Adrenal gland (tissue), 12 donors: ENCODE measurements around the gene CIB2. TPM values are rescaled to one million over a fixed set of nuclear protein-coding genes. Genes with fewer than 3 reads are reported as not detected.
A peak's percentile ranks its signal among the peaks of the same experiment; 100 is the strongest.
"Not testable (repeated sequence)": the region's sequence is repeated elsewhere in the genome, so short reads cannot be mapped to it uniquely, and the experiment has no call there.

Source experiments
- DNase-seq, 7 donors: peaks; one replicate each; pipeline ENCODE4 v3.0.0-alpha.2; 2019 to 2020
- H3K27ac ChIP-seq, 5 donors: fragments of 200-600 bp; sonication (generic) in 4 of 5; 1 replicate in 3 of 5; 2 replicates in 2 of 5; pipeline versions ENCODE4 v1.5.1 to v1.8.0; 2016 to 2020; ENCODE audit warnings: mild to moderate bottlenecking in 1 of 5
- H3K27me3 ChIP-seq: fragments of 200-600 bp; 2 replicates; pipeline ENCODE4 v1.8.0; 2021
- H3K36me3 ChIP-seq, 2 donors: fragments of 200-600 bp; replicated peaks in 1 of 2; 1 replicate in 1 of 2; 2 replicates in 1 of 2; pipeline versions ENCODE4 v1.5.1 to v1.8.0; 2018 to 2022
- H3K4me1 ChIP-seq, 2 donors: fragments of 200-600 bp; replicated peaks in 1 of 2; 1 replicate in 1 of 2; 2 replicates in 1 of 2; pipeline versions ENCODE4 v1.5.1 to v1.8.0; 2018 to 2021
- H3K4me3 ChIP-seq, 4 donors: fragments of 200-600 bp; sonication (generic) in 3 of 4; one replicate each; pipeline ENCODE4 v1.5.1; 2016 to 2018
- H3K9me3 ChIP-seq, 3 donors: fragments of 200-600 bp; sonication (generic) in 1 of 3; replicated peaks in 1 of 3; 1 replicate in 2 of 3; 2 replicates in 1 of 3; pipeline versions ENCODE4 v1.5.1 to v1.8.0; 2016 to 2021
- CTCF ChIP-seq, 6 experiments: fragments of 450-650 bp in 4 of 6; fragments of 200-600 bp in 2 of 6; sonication (generic) in 1 of 6; IDR thresholded peaks; 1 replicate in 5 of 6; 2 replicates in 1 of 6; pipeline versions ENCODE4 v1.5.1 to v1.8.0; 2016 to 2021; ENCODE audit warnings: antibody characterized with exemption in 6 of 6, mild to moderate bottlenecking in 2 of 6, moderate library complexity in 1 of 6
- POLR2A ChIP-seq, 2 donors: fragments of 450-650 bp; IDR thresholded peaks; one replicate each; pipeline ENCODE4 v1.6.1; 2017; ENCODE audit warnings: antibody characterized with exemption in 2 of 2, mild to moderate bottlenecking in 2 of 2, moderate library complexity in 1 of 2
- WGBS, 4 donors: extraction: QIAGEN DNeasy Blood & Tissue Kit in 2 of 4; methylation state at CpG; one replicate each; pipeline versions ENCODE4 v1.1.5 to v1.1.7; 2013 to 2017; 5-methylcytosine and 5-hydroxymethylcytosine counted together
- intact Hi-C, 2 donors: fragments of 100-400 bp; cut with DNase I; formaldehyde crosslinking; loops; one replicate each; pipeline versions ENCODE4 v1.14.1 to v1.15.0; 2022 to 2023
- polyA plus RNA-seq, 3 donors: library from polyadenylated mRNA; stranded (reverse); fragments of 200-250 nt in 2 of 3; fragments of 350-450 nt in 1 of 3; fragmentation: Illumina TruSeq in 1 of 3; extraction: RNeasy Lipid Tissue Mini Kit (QIAGEN cat#74804) in 1 of 3; gene quantifications; one replicate each; pipeline ENCODE4 v1.2.3, GENCODE V29; 2013 to 2014
- total RNA-seq, 9 donors: library from RNA; depleted of rRNA in 4 of 9; stranded (reverse); fragments of >200 nt in 4 of 9; fragments of 120-200 nt in 1 of 9; fragmentation: NEBNext Ultra II Directional in 1 of 9; extraction: Animal tissue kit (Norgen Biotek cat#: 25700) in 1 of 9; gene quantifications; one replicate each; pipeline versions ENCODE4 v1.1.0 to v1.2.4, GENCODE V29; 2013 to 2023
- donor health status: healthy with polysubstance abuse.
- donor health status: Bipolar disorder and iron deficiency.
- donor health status: DM: yes; HTN: yes; CAD: no.
- donor health status: DM: no; HTN: no; CAD: no.
- donor health status: DM: no; HTN: no; CAD: no.
- donor health status: DM: yes; HTN: yes; CAD: no.

CIB2 gene
- total and polyA plus RNA-seq, 12 donors, result 4.4 to 37.8 (median 19.7) TPM

DNA sequence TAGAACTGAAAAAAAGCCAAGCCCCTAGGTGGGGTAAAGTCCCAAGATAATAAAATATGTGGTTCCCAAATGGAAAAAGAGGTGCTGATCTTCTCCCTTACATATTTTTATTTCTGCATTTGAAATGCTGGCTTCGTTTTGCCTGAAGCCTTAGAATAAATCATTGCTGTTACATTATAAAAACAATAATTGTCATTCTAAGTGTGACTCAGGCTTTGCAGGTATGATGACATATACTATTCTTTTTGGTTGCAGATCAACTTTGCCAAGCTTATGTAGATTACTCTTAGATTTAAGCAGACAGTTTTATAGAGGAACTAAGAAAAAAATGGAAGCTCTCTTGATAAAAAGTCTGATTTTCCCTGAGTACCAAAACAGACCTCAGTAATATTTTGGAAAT is 25.4 kb upstream of the CIB2 start:
- no peak for DNase-seq
- WGBS, 4 donors, result 38 to 52% (median 45%) methylated on average over 1 of the region's 1 CpG

GRCh38 chr15:78155355-78155939 is 24.2 kb upstream of the CIB2 start:
- Histone ChIP-seq H3K9me3 (no peaks in the 10 kb centered on the region), H3K27me3 (no peaks in the 10 kb centered on the region), H3K4me3 (peak overlapping the region in 1 of 4 donors; percentile 24), H3K27ac (peak overlapping the region; percentile 2 to 78 (median 69)), H3K4me1 (peaks cover 14 to 56% of the 10 kb centered on the region in 2 donors), H3K36me3 (peaks cover 0 to 21% of the 10 kb centered on the region in 2 donors)
- WGBS, 4 donors, result 34 to 56% (median 44%) methylated on average over 4 of the region's 4 CpGs
- intact Hi-C loops, result no loop called here
- DNase-seq, result no peak
- TF ChIP-seq POLR2A (IDR thresholded peaks at IDR 0.05) (no peak), CTCF (IDR thresholded peaks at IDR 0.05) (no peak)

More for the DNA sequence above, 25.4 kb upstream of the CIB2 start:
- Histone ChIP-seq H3K4me3 (no peak overlapping the region), H3K9me3 (no peaks in the 10 kb centered on the region), H3K27me3 (no peaks in the 10 kb centered on the region), H3K27ac (peak overlapping the region in 2 of 5 donors; percentile 27 to 78), H3K36me3 (peaks cover 0 to 33% of the 10 kb centered on the region in 2 donors), H3K4me1 (peaks cover 14 to 48% of the 10 kb centered on the region in 2 donors)
- TF ChIP-seq CTCF (IDR thresholded peaks at IDR 0.05) (no peak), POLR2A (IDR thresholded peaks at IDR 0.05) (no peak)
- intact Hi-C loops, result no loop called here

- DNase-seq, result no peak
- Histone ChIP-seq H3K4me1 (peaks cover 19 to 60% of the 10 kb centered on the region in 2 donors), H3K36me3 (peaks cover 0 to 16% of the 10 kb centered on the region in 2 donors), H3K27ac (peak overlapping the region; percentile 2 to 78 (median 69)), H3K4me3 (peak overlapping the region in 1 of 4 donors; percentile 24), H3K27me3 (no peaks in the 10 kb centered on the region), H3K9me3 (no peaks in the 10 kb centered on the region)
- TF ChIP-seq POLR2A (IDR thresholded peaks at IDR 0.05), result no peak
- no peak for TF ChIP-seq CTCF (IDR thresholded peaks at IDR 0.05)
- 55 to 69% (median 63%) methylated on average over 3 of the region's 3 CpGs for WGBS, 4 donors
- intact Hi-C loops, result no loop called here
Measured at GRCh38 chr15:78154955-78155354, 23.7 kb upstream of the CIB2 start.

GRCh38 chr15:78151075-78151474 is 19.8 kb upstream of the CIB2 start:
- Histone ChIP-seq H3K4me1 (peaks cover 23 to 69% of the 10 kb centered on the region in 2 donors), H3K27ac (peak overlapping the region in 1 of 5 donors; percentile 22)
- H3K4me3 ChIP-seq, intact Hi-C loops, H3K36me3 ChIP-seq, H3K9me3 ChIP-seq, H3K27me3 ChIP-seq: not testable (repeated sequence)
- DNase-seq, result peak in 1 of 7 donors; percentile 39
- WGBS, 4 donors, result 93 to 98% (median 95%) methylated on average over 8 of the region's 8 CpGs
